GM19467 (cell line): ENCODE measurements around the gene TAP2.

Experiments
- ATAC-seq: cut with Tn5 transposase; IDR thresholded peaks from one replicate; pipeline ENCODE4 v1.9.1; 2021; ENCODE audit warnings: mild to moderate bottlenecking, moderate library complexity; ENCODE audit not compliant: unreplicated experiment

TAP2 gene

DNA sequence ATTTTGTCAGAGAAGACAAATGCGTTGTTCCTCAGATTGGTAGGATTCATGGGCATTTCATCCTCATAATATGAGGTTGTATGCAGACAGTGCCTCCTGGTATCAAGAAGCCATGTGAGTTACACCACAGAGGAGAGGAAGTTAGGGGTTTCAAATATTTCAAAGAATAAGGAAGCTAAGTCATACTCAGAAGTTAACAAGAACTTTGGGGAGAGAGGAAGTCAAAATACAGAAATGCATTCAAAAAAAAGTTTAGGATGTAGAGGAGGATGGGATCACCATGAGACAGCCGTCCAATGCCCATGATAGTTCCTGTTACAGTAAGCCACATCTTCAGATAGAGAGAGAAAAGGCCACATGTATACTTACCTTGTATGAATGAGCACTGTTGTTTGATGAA lies 44.0 kb downstream of the TAP2 start:
- no peak for ATAC-seq

DNA sequence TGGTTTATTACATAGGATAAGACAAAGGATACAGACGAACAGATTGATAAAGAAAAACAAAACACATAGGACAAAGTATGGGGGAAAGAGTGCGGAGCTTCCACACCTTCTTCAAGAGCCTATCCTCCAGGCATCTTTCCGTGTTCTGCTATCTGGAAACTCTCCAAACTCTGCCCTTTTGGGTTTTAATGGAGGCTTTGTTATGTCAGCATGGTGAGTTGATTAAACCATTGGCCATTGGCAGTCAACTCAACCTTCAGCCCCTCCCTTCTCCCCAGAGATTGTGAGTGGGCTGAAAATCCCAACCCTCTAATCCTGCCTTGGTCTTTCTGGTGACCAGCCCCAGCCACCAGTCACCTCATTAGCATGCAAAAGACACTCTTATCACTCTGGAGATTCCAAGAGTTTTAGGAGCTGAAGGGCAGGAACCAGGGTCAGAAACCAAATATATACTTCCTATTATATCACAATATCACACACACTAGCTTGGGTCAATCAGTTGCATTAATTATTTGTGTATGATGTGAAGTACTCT lies 45.6 kb downstream of the TAP2 start:
- no peak for ATAC-seq

DNA sequence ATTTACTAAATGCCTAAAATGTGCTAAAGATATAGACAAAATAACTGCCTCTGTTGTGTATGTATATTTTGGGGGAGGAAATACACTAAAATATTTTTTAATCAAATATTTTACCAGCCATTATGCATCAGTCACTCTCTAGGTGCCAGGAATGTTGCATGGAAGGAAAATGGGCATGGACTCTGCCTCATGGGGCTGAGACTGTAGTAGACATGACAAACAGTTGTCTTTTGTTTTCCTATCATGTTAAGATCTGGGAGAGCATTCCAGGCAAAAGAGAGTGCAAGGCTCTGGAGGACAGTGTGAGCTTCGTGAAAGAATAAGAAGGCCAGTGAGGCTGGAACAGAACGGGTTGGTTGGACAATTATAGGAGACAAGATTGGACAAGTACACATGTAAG lies 48.2 kb downstream of the TAP2 start:
- no peak for ATAC-seq
